ENCODE data around the gene SLC4A11. TPM values are rescaled to one million over a fixed set of nuclear protein-coding genes. Genes with fewer than 3 reads are reported as not detected.

Gene SLC4A11
- total RNA-seq, 6 donors from 2014 or later, result 2.6 to 14.9 (median 5.2) TPM

GRCh38 chr20:3279761-3280160, 40.8 kb upstream of the SLC4A11 start:
- TF ChIP-seq POLR2AphosphoS5 (IDR thresholded peaks at IDR 0.05) (no peak), CTCF (IDR thresholded peaks at IDR 0.05) (no peak), POLR2A (IDR thresholded peaks at IDR 0.05) (no peak), EP300 (IDR thresholded peaks at IDR 0.05) (no peak)
- H3K9me3 ChIP-seq, result no peaks in the 10 kb centered on the region
- WGBS, 2 donors, result 100% methylated on average over 1 of the region's 1 CpG
- peaks cover 22 to 85% (median 56%) of the 10 kb centered on the region in 4 donors for H3K36me3 ChIP-seq
- DNase-seq (no peak), ATAC-seq (ENCODE audit: low FRiP score in 2 of 2) (no peak)
- no peak overlapping the region for H3K27ac ChIP-seq
- H3K4me3 ChIP-seq, result no peak overlapping the region
- H3K4me1 ChIP-seq, result no peaks in the 10 kb centered on the region
- no peaks in the 10 kb centered on the region for H3K27me3 ChIP-seq

- DNase-seq (no peak), ATAC-seq (ENCODE audit: low FRiP score in 2 of 2) (no peak)
- Histone ChIP-seq H3K27me3 (no peaks in the 10 kb centered on the region), H3K36me3 (peaks cover 20 to 97% (median 59%) of the 10 kb centered on the region in 4 donors), H3K4me3 (no peak overlapping the region), H3K4me1 (no peaks in the 10 kb centered on the region), H3K27ac (no peak overlapping the region), H3K9me3 (no peaks in the 10 kb centered on the region)
- TF ChIP-seq EP300 (IDR thresholded peaks at IDR 0.05), result no peak
- no peak for TF ChIP-seq CTCF (IDR thresholded peaks at IDR 0.05)
- TF ChIP-seq POLR2A (IDR thresholded peaks at IDR 0.05), result no peak
- no peak for TF ChIP-seq POLR2AphosphoS5 (IDR thresholded peaks at IDR 0.05)
- 93 to 96% methylated on average over 7 of the region's 7 CpGs for WGBS, 2 donors
Measured at GRCh38 chr20:3277686-3278465, 38.9 kb upstream of the SLC4A11 start.

GRCh38 chr20:3276680-3277015, 37.7 kb upstream of the SLC4A11 start:
- Histone ChIP-seq H3K9me3 (no peaks in the 10 kb centered on the region), H3K36me3 (peaks cover 20 to 95% (median 58%) of the 10 kb centered on the region in 4 donors), H3K4me3 (no peak overlapping the region), H3K27me3 (no peaks in the 10 kb centered on the region), H3K4me1 (no peaks in the 10 kb centered on the region), H3K27ac (no peak overlapping the region)
- DNase-seq (no peak), ATAC-seq (ENCODE audit: low FRiP score in 2 of 2) (peak in 1 of 2 donors; percentile 44)
- 33 to 68% methylated on average over 1 of the region's 1 CpG for WGBS, 2 donors
- TF ChIP-seq CTCF (IDR thresholded peaks at IDR 0.05) (peak in 1 of 6 experiments; percentile 13), POLR2A (IDR thresholded peaks at IDR 0.05) (no peak)

DNA sequence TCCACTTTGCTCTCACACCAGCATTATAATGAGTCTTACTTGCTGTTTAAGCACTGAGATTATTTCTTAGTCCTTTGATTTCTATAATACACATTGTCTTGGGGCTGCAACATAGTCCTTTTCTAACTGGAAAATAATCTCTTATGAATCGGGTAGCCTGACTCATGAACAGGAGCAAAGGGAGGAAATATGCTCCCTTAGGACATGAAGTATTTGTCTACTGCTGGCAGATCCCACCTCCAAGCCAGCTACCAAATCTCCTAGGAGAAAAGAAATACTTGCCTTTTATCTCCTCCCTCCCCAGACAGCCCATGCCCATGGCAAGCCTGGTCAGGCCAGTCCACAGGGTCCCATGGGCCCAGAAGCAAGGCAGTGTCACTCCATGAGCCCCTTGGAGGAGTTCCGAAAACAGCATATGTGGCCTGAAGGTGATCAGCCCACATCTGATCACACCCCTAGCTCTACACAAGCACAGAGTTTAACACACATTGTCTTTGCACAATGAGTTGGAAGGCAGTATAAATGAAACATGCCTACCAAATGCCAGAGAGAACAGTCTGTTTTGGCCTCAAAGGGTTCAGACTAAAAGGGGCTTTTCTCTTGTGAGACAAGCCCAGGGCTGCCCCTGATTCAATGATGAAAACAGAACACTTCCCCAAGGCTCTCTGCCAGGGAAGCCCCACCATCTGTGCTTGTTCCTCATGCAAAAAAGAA, 37.1 kb upstream of the SLC4A11 start:
- ATAC-seq (ENCODE audit: low FRiP score in 2 of 2) (no peak), DNase-seq (no peak)
- no peaks in the 10 kb centered on the region for H3K9me3 ChIP-seq
- H3K27ac ChIP-seq, result no peak overlapping the region
- peaks cover 20 to 90% (median 55%) of the 10 kb centered on the region in 4 donors for H3K36me3 ChIP-seq
- 93 to 100% methylated on average over 2 of the region's 2 CpGs for WGBS, 2 donors
- no peaks in the 10 kb centered on the region for H3K4me1 ChIP-seq
- H3K27me3 ChIP-seq, result no peaks in the 10 kb centered on the region
- H3K4me3 ChIP-seq, result no peak overlapping the region
- TF ChIP-seq POLR2AphosphoS5 (IDR thresholded peaks at IDR 0.05) (no peak), CTCF (IDR thresholded peaks at IDR 0.05) (no peak), EP300 (IDR thresholded peaks at IDR 0.05) (no peak), POLR2A (IDR thresholded peaks at IDR 0.05) (no peak)
